A204.1 (cell line): ENCODE data around the gene EXOC1L.

Source experiments
- FAIRE-seq: peaks from 2 replicates; lab custom pipeline; 2012; peaks lifted over from hg19 to GRCh38; lab: Jason Lieb, UNC

EXOC1L gene, protein sequence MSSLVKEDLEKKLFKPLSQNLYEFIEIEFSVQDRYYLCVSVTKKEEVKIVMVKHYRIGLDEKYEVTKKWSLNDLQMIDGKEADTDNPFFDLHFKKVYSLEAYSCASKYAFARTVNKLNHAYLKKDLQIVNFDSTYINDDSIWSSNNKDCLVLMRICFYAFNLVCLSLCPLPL

DNA sequence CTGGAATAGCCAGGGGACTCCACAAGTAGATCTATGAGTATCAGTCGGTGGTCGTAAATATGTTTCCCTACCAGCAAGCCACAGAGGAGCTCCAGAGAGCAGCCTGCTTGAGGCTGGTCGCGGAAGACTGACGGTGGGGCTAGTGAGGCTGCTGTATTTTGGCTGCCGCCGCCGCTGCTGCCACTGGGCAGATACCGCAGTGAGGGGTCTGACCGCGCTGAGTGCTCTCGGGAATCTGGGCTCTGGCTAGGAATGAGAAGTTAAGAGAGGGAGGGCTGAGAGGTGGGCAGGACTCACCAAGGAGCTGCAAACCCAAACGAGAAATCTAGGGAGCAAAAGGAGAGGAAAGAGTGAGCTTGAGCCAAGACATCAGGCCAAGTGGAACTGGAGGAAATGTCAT, at the start of gene EXOC1L:
TSS of gene EXOC1L (plus strand) at position 157 of the 400 bp plus-strand sequence. CDS start at position 394, 237 bp downstream.
- FAIRE-seq, result no peak

DNA sequence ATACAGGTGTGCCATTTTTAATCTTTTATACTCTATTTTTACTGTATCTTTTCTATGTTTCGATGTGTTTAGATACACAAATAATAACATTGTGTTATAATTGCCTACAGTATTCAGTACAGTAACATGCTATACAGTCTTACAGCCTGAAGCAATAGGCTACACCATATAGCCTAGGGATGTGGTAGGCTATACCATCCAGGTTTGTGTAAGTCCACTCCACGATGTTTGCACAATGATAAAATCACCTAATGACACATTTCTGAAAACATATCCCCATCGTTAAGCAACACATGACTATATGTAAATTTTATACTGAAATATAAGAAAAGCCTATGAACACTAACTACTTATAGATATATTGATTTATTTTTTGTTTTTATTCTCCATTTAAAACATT, 48.9 kb upstream of the EXOC1L start:
- FAIRE-seq, result peak; percentile 58

DNA sequence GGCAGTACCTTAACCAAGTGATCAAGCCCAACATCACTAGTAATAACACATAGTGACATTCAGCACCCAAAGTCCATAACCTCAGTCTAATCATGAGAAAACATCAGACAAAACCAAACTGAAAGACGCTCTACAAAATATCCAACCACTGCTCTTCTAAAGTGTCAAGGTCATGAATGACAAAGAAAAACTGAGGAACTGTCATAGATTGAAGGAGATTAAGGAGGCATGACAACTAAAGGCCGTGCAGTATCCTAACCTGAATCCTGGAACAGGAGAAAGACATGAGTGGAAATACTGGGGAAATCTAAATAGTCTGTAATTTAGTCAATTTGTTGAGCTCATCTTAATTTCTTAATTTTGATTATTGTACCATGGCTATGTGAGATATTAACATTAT, 38.2 kb upstream of the EXOC1L start:
- no peak for FAIRE-seq

DNA sequence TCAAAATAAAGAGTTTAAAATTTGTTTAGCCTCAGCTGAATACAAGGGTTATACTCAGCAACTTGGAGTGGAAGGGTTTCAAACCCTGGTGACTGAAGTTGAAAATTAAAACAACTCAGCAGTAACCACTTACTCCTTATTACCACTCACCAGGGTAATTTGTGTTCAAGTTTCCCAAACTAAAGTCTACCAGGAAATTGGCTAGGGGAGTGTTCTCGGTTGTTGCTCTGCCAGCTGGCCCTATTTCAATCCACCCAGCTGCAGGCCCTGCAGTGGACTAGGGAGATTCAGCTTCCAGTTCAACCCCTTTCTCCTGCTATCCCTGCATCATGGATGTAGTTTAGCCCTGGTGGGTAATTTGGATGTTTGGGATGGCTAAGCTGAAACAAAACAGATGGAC, 37.8 kb upstream of the EXOC1L start:
- FAIRE-seq, result no peak

DNA sequence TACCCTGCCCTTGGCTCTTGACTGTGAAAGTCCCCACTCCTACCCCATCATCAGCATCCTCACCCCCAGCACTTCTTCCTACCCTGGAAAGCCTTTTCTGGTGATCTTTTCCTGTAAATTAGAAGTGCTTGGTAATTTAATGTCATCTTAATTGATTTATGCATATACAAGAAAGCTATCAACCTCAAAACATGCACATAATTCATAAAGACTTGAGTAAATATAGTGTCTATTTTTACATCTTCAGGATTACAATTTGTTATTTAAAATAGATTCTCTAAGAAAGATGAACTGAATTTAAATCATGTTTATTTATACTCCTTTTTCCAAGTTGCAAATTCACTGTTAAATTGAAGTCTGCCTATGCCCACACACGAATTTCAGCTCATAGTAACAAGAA, 36.0 kb upstream of the EXOC1L start:
- FAIRE-seq, result no peak

DNA sequence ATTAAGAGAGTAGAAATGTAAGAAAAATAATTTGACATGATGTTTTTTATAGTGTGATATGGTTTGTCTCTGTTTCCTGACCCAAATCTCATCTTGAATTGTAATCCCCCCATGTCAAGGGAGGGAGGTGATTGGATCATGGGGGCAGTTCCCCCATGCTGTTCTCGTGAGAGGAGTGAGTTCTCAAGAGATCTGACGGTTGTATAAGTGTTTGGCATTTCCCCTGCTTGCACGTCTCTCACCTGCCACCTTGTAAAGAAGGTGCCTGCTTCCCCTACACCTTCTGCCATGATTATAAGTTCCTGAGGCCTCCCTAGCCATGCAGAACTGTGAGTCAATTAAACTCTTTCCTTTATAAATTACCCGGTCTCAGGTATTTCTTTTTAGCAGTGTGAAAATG, 34.8 kb upstream of the EXOC1L start:
- no peak for FAIRE-seq

DNA sequence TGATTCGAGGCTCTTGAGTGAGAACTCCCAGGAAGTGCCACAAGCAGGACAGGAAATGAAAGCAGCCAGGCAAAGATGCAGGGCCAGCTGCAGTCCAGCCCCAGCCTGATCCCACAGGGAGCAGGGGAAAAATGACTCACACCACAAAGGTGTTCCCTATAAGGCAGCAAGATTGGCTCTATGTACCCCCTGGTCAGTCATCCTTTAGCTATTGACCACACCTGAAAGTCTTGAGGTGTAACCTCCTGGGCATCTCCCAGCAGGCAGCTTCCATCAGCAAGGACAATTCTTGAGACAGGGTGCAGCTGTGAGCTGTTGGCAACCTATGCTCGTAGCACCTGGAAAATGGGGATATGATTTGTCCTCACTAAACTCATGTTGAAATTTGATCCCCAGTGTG, 27.9 kb upstream of the EXOC1L start:
- no peak for FAIRE-seq

DNA sequence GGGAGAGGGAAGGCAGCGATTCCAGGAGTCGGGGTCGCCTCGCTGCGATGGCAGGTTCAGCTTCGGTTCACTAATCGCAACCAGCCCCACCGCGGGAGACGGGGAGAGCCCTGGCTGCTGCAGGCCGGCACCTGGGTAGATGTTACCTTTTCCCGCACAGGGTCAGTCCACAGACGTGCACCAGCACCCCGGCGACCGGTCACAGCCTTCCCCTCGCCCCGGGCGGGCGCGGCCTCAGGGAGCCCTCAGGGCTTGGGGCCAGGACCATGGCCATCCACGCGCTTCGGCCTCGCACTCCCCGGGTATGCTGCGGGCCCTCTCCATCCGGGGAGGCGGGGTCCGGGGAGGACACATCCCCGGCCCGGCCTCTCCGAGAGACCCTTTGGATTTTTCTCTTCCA, 26.1 kb upstream of the EXOC1L start:
- no peak for FAIRE-seq

DNA sequence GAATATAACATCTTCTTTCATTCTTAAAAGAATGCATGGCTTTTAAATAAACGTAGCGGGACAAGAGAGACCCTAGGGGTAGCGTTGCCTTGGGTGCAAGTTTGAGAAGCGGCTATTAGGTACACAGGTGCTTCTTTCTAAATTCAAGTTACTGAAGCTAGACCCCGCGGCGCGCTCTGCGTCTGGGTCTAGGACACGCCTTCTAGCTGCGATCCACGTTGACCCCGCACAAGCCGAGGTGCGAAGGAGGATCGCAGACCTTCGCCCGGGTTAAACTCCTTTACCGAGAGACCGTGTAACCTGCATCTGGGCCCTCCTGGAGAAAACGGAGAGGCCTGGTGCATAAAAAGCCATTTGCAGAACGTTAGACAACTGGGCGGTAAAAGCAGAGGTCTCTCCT, 25.5 kb upstream of the EXOC1L start:
- no peak for FAIRE-seq

DNA sequence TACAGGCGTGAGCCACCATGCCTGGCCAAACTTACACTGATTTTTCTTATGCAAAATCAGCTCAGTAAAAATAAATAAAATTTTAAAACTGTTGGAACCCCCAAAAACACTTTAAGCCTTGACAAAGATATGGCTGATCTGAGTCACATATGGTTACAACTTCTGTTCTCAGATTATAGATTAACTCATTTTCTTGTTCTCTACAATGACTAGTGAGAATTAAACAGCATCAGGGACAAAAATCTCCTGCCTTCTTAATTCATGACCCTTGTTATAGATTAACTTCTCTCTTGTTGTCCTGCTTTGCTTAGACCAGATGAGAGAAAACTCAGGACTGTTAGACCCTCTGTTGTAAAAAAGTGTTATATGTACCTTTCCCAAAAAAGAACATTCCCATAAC, 24.2 kb upstream of the EXOC1L start:
- FAIRE-seq, result no peak

DNA sequence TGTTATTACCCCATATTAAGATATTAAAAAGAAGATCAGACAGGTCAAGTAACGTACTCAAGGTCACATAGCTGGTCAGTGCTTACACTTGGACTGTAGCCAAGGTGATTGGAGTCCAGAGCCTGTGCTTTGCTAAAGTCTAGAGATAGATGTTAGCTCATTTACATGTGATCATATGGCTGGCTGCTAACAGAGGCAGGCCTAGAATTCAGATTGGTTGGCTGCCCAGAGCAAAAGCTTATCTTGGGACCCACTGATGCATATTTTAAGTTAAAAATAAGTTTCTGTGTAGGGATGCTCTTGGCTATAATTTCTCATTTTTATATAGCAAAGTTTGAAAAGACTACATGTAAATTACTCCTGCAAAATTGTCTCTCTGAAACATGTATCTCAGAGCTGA, 18.1 kb upstream of the EXOC1L start:
- no peak for FAIRE-seq

DNA sequence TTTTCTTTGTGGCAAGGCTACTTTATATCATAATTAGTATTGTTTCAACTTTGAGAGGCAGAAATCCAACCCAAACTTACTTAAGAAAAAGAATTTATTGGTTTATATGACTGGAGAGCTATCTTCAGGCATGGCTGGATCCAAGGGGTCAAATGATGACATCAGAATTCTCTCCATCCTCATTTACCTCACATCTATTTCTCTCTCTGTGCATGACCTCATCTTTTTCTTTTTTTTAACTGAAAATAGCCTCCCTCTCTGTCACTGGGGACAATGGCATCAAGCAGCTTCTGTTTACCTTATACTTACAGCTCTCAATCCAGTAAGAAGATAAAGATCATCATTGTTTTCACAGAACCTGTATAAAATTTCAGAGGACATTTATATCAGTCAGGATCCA, 12.0 kb upstream of the EXOC1L start:
- FAIRE-seq, result no peak

DNA sequence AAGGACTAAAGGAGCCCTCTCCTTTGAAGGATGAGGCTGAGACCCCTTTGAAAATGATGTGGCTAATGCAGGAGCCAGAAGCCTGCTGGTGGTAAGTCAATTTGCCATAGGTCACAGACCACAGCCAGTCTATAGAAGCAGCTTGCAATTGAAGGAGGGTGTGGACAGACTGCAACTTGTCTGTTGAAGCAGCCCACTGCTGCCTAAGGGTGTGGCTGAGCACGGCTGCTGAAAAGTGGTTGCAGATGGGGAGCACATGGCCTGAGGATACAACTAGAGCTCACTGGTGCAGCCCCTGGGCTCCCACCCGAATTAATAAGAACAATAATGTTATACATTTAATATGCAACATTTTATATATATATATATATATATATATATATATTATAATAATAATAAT, 11.4 kb upstream of the EXOC1L start:
- FAIRE-seq, result no peak

DNA sequence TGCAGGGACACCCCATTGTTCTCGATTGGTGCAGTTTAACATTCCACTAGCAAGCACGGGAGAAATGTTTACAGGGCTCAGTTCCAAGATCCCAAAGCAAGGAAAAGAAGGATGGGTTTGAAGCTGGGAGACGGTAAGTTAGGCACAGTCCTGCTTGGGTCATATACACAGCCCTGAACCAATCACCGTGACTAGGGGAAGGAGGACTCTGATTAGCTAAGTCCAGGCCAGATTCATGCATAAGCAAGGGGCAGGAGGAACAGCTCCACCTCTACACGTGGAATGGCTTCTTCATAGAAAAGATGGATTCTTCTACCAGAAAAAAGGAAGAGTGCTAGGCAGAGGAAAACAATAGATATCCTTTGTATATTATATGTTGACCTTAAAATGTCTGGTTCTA, 11.0 kb upstream of the EXOC1L start:
- no peak for FAIRE-seq

DNA sequence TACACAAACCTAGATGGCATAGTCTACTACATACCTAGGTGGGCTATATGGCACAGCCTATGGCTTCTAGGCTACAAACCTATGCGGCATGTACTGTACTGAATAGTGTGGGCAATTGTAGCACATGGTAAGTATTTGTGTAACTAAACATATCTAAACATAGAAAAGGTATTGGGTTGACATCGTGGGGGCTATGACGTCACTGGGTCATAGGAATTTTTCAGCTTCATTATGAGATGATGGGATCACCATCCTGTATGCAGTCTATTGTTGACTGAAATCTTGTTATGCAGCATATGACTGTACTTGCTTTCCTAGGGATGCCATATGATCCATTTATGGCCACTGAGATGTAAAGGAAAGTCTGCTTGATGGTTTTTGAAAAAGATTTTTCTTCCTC, 1.9 kb upstream of the EXOC1L start:
- FAIRE-seq, result no peak

DNA sequence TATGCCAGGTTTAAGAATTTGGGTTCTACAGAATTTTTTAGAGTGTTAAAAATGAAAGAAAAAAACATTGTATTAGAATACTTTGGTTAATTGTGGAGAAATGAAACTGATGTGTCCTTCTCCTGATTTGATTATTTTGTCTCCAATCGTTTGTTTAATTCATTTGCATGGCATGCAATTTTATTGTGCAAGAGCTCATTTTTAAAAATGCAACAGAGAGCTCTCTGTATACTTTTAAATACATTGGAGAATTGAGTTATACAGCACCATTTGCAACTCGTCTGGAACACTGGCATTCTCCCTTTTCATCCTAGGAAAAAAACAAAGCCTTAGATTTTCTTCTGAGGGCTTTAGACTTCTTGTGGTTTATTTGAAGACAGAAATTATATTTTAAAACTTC, 689 bp downstream of the EXOC1L start:
- FAIRE-seq, result no peak

DNA sequence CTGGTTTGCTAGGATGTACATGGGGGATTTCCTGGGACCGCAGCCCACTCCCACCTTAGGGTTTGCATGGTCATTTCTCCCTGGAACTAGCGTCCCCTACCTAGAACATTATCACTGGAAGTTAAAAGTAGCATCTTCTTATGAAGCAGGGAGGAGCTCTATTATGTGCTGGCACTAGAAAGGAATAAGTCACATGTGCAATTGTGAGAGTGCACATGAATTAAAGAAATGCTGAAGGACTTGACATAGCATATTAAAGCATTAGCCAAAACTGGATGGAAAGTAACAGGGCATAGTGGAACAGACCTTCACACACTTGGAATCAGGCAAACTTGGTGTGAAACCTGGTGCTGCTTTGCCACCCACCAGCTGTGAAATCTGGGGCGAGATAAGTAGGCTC, 2.7 kb downstream of the EXOC1L start:
- no peak for FAIRE-seq

DNA sequence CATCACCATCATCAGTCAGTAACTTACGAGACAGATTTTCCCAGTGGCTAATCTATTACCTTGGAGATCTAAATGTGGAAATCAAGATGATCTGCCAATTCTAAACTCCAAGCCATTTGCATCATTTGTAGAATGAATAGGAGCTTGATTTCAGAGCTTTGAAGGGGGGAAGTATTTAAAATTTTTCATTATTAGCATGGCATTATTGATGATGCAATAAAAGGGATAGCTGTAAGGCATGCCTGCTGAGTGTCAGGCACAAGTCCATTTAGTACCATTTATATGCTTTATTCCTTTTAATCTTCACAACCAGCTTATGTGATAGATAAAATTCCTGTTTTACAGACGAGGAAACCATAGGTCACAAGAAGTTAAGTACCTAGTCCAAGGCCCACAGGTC, 5.3 kb downstream of the EXOC1L start:
- FAIRE-seq, result no peak

DNA sequence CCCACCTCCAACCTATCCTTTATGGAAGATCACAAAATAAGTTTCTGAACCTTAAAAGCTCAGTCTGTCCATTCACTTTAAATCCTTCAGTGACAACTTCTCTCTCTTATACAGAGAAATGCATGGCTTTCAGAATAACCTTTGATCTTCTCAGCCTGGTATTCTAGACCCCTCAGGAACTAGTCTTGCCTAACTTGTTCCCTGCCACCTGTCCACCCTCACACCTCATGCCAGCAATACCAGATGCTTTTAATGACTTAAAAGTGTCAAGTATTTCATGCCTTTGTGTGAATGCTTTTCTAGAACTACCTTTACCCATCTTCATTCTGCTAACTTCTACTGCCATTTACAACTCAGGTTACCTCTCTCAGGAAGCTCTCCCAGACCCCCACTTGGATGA, 7.4 kb downstream of the EXOC1L start:
- no peak for FAIRE-seq

DNA sequence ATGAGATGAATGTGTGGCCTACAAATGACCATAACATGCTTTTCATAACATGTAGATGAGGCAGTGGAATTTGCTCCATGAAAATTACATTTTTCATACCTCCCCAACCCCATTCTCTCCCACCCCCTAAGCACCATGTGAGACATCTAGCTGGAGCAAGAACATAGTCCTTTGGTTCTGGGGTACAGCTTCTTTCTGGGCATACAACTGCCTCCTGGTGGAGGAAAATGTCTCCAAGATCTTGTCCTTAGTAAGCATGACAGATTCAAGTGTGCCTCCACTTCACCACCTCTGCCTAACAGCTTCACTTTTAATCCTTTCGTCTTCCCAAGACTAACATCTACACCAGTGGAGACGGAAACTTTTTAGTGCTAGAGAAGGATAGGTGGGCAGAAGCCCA, 8.0 kb downstream of the EXOC1L start:
- FAIRE-seq, result no peak

DNA sequence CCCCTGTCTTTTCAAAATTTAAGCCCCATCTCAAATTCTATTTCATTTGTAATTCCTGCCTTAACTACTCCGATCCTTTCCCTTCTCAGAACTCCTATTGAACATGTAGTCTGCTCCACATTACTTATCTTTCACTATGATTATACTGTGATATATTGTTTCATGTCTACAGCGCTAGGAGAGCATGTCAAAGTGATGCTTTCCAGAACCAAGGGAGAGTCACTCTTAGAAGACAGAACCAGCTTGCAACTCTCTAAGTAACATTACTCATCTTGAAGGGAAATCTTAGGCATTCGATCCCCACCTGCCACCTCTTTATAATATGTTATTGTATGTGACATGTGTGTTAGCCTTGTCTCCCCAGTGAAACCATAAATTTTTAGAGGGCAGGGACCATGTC, 10.5 kb downstream of the EXOC1L start:
- no peak for FAIRE-seq

DNA sequence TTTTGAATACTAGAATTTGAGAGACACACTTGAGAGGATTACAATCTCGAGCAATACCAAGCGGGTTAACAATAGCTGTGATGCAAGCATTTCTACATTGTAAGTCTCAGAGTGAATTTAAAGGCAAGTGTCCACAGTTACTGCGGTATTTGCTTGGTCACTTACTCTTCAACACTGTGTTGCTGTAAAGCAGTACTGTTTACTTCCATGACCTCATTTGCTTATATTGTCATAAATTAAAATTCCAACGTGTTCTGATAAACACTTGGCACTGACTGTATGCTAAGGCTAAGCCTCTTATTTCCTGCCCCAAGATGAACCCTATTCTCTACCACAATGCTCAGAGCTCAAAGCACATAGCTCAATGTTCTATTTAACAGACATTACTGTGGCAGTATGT, 11.1 kb downstream of the EXOC1L start:
- no peak for FAIRE-seq

DNA sequence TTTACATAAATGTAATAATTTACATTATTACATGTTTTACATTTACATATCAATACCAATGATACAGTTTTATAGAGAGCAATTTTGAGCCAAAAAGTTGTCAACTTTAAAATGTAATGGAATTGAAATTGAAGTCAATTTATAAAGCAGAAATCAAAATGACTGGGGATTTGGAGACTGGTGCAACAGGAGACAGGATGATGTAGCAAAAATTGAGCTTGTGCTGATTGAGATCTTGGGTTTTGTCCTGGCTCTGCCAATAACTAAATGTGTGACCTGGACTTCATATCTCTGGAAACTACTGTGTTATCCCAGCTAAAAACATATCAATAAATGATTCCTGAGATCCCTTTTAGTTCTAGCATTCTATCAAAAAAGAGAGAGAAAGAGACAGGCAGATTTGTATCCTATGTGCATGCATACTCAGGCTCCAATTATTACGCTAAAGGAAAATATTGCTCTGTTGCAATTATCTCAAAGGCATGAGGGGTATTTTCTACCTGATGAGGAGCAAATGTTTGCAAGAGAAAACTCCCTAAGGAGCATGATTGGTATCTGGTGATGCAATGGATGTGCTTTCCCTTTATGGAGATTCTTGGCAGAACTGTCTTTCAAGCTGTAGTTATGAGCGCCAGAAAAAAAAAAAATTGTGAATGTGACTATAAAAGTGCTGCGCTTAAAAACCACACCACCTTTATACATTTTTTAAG, 14.7 kb downstream of the EXOC1L start:
- FAIRE-seq, result no peak

DNA sequence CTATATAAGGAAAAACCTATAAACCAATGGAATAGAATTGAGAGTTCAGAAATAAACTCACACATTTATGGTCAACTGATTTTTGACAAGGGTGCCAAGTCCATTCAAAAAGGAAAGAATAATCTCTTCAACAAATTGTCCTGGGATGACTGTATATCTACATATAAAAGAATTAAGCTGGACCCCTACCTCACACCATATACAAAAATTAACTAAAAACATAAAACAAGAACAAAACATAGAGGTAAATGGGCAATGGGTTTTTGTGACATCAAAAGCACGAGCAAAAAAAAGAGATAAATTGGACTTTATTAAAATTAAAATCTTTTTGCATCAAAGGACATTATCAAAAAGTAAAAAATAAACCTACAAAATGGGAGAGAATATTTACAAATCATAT, 18.3 kb downstream of the EXOC1L start:
- peak; percentile 61 for FAIRE-seq

DNA sequence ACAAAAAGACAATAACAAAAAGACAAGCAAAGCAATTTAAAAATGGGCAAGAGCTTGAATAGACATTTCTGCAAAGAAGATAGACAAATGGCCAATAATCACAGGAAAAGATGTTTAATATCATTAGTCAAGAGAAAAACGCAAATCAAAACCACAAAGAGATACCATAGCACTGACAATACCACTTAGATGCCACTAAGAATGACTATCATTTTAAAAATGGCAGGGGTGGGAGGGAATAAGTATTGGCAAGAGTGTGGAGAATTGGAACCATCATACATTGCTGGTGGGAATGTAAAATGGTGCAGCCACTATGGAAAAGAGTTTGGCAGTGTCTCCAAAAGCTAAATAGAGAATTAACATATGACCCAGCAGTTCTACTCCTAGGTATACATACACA, 18.8 kb downstream of the EXOC1L start:
- FAIRE-seq, result no peak
